ENCODE measurements around the gene AGMO.

DNA sequence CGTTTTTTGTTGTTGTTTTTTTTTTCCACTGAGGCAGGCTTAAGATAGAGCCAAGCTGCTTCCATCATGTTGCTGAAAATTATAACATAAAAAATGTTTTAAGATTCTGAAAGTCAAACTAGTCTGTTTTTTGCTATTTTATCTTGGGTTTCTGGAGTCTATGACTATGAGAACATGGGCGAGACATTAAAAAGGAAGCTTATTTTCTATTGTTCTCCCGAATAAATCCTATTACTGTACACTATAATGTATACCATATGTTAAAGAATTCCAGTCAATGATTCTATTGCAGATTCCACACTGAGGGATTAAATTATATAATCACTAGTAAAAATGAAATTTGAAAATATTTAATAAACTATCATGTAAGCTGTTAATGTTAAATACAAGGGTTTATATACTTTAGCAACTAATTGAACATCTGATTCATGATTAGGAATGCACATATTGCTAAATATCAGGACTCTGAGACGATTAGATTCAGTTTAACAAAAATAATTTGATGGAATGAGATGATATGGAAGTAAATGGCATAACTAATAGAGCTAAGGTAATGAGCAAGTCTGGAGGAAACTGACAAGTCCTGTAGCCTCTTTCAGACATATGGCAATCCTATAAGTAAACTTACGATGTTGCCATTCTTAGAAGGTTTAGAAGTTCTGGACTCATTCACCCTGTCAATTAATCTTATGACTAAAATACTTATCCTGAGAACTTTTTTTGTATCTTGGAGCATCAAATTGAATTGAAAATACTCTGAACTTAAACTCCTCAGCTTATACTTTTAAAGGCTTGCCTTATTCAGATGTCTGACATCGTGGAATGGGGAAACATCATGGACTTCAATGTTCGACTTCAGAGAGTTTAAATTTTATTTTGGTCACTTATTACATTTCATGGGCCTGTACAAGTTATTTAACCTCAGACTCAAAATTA, 364.5 kb downstream of the AGMO start:
- TF ChIP-seq, protein P1, sequence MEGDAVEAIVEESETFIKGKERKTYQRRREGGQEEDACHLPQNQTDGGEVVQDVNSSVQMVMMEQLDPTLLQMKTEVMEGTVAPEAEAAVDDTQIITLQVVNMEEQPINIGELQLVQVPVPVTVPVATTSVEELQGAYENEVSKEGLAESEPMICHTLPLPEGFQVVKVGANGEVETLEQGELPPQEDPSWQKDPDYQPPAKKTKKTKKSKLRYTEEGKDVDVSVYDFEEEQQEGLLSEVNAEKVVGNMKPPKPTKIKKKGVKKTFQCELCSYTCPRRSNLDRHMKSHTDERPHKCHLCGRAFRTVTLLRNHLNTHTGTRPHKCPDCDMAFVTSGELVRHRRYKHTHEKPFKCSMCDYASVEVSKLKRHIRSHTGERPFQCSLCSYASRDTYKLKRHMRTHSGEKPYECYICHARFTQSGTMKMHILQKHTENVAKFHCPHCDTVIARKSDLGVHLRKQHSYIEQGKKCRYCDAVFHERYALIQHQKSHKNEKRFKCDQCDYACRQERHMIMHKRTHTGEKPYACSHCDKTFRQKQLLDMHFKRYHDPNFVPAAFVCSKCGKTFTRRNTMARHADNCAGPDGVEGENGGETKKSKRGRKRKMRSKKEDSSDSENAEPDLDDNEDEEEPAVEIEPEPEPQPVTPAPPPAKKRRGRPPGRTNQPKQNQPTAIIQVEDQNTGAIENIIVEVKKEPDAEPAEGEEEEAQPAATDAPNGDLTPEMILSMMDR (IDR thresholded peaks at IDR 0.05) = no peak
- no peak for TF ChIP-seq POLR2A (IDR thresholded peaks at IDR 0.05)
